HEK293 (cell line): ENCODE data around the gene DMD.

Experiments used
- ZBTB49 ChIP-seq: fragments of 450-650 bp; formaldehyde crosslinking; IDR thresholded peaks from 2 replicates; pipeline ENCODE4 v1.5.1; 2016; ENCODE audit warnings: missing biosample characterization, missing genetic modification characterization, low read depth
- ZNF777 ChIP-seq: fragments of 450-650 bp; formaldehyde crosslinking; IDR thresholded peaks from 2 replicates; pipeline ENCODE4 v1.5.1; 2017; ENCODE audit warnings: missing biosample characterization, missing genetic modification characterization, borderline replicate concordance

GRCh38 chrX:32087663-32088062 lies 1123.7 kb downstream of the DMD start:
- no peak for TF ChIP-seq ZNF777 (tag by site-specific recombination)
- TF ChIP-seq ZBTB49 = no peak
